Stomach (tissue), 4 donors: ENCODE data around the gene ACSM3.

ENCODE experiments used
- CTCF ChIP-seq, 7 experiments: fragments of 450-650 bp in 4 of 7; fragments of 200-600 bp in 3 of 7; sonication (generic) in 3 of 7; IDR thresholded peaks; one replicate each; pipeline ENCODE4 v1.5.1; 2016 to 2019; ENCODE audit warnings: antibody characterized with exemption in 7 of 7, control low read depth in 2 of 7, mild to moderate bottlenecking in 1 of 7
- POLR2A ChIP-seq, 4 donors: fragments of 450-650 bp; IDR thresholded peaks; one replicate each; pipeline ENCODE4 v1.6.1; 2016; ENCODE audit warnings: antibody characterized with exemption in 4 of 4, control low read depth in 2 of 4, mild to moderate bottlenecking in 1 of 4, moderate library complexity in 1 of 4
- POLR2AphosphoS5 ChIP-seq, 3 donors: sonication (generic); formaldehyde crosslinking; IDR thresholded peaks; one replicate each; pipeline ENCODE4 v1.6.1; 2016; ENCODE audit warnings: antibody characterized with exemption in 3 of 3

GRCh38 chr16:20844054-20844453 is 80.2 kb downstream of the ACSM3 start:
- TF ChIP-seq CTCF (IDR thresholded peaks at IDR 0.05) (no peak), POLR2A (IDR thresholded peaks at IDR 0.05) (no peak), POLR2AphosphoS5 (IDR thresholded peaks at IDR 0.05) (no peak)
